ENCODE results near the gene BTBD10. TPM values are rescaled to one million over a fixed set of nuclear protein-coding genes. Genes with fewer than 3 reads are reported as not detected.
A peak's percentile ranks its signal among the peaks of the same experiment; 100 is the strongest.

BTBD10 gene
- total and polyA plus RNA-seq, 4 donors = 3.7 to 12.7 (median 8.8) TPM

DNA sequence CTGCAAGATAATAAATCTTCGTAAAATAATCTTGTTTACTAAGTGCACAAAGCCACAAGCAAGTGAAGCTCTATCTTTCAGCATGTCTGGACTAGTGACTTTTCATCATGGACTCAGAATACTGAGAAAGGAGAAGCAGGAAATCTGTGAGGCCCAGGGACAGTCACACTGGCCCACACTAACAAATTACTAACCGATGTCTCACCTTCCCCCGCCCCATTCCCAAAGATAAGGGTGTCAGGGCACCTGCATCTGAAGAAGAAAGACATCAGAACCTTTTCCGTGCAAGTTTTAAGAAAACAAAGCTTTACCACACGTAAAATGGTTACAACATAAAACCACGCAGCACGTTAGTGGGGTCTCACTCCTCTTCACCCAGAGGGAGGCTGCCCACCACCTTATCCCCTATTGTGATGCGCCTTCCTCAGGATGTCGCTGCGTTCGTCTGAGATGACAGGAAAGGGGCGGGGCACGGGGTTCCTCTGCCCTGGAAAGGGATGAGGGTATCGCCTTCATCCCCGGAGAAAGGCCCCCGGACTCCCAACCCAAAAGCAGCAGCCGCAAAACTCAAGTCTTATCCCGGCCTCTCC lies 616 bp downstream of the BTBD10 start:
- no peaks in the 10 kb centered on the region for H3K27me3 ChIP-seq (ENCODE audit: control insufficient read depth in 4 of 4, insufficient read depth in 4 of 4, low read length in 3 of 4)
- TF ChIP-seq, protein P1, sequence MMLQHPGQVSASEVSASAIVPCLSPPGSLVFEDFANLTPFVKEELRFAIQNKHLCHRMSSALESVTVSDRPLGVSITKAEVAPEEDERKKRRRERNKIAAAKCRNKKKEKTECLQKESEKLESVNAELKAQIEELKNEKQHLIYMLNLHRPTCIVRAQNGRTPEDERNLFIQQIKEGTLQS (IDR thresholded peaks at IDR 0.05) = no peak
- TF ChIP-seq FOXA2 (IDR thresholded peaks at IDR 0.05) = no peak
- no peak for TF ChIP-seq YY1 (IDR thresholded peaks at IDR 0.05)
- no peak for TF ChIP-seq SP1 (IDR thresholded peaks at IDR 0.05)
- TF ChIP-seq, protein P2, sequence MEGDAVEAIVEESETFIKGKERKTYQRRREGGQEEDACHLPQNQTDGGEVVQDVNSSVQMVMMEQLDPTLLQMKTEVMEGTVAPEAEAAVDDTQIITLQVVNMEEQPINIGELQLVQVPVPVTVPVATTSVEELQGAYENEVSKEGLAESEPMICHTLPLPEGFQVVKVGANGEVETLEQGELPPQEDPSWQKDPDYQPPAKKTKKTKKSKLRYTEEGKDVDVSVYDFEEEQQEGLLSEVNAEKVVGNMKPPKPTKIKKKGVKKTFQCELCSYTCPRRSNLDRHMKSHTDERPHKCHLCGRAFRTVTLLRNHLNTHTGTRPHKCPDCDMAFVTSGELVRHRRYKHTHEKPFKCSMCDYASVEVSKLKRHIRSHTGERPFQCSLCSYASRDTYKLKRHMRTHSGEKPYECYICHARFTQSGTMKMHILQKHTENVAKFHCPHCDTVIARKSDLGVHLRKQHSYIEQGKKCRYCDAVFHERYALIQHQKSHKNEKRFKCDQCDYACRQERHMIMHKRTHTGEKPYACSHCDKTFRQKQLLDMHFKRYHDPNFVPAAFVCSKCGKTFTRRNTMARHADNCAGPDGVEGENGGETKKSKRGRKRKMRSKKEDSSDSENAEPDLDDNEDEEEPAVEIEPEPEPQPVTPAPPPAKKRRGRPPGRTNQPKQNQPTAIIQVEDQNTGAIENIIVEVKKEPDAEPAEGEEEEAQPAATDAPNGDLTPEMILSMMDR (IDR thresholded peaks at IDR 0.05; ENCODE audit: low read depth, low read length, missing input control) = no peak
- no peak for TF ChIP-seq FOXA1 (IDR thresholded peaks at IDR 0.05)
- no peak for TF ChIP-seq TAF1 (conservative IDR thresholded peaks at IDR 0.05)
- TF ChIP-seq, protein P3, sequence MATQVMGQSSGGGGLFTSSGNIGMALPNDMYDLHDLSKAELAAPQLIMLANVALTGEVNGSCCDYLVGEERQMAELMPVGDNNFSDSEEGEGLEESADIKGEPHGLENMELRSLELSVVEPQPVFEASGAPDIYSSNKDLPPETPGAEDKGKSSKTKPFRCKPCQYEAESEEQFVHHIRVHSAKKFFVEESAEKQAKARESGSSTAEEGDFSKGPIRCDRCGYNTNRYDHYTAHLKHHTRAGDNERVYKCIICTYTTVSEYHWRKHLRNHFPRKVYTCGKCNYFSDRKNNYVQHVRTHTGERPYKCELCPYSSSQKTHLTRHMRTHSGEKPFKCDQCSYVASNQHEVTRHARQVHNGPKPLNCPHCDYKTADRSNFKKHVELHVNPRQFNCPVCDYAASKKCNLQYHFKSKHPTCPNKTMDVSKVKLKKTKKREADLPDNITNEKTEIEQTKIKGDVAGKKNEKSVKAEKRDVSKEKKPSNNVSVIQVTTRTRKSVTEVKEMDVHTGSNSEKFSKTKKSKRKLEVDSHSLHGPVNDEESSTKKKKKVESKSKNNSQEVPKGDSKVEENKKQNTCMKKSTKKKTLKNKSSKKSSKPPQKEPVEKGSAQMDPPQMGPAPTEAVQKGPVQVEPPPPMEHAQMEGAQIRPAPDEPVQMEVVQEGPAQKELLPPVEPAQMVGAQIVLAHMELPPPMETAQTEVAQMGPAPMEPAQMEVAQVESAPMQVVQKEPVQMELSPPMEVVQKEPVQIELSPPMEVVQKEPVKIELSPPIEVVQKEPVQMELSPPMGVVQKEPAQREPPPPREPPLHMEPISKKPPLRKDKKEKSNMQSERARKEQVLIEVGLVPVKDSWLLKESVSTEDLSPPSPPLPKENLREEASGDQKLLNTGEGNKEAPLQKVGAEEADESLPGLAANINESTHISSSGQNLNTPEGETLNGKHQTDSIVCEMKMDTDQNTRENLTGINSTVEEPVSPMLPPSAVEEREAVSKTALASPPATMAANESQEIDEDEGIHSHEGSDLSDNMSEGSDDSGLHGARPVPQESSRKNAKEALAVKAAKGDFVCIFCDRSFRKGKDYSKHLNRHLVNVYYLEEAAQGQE (IDR thresholded peaks at IDR 0.05) = no peak
- TF ChIP-seq JUND (IDR thresholded peaks at IDR 0.05) = no peak
- TF ChIP-seq NR2F2 (IDR thresholded peaks at IDR 0.05) = no peak
- H3K9ac ChIP-seq (ENCODE audit: low read depth in 1 of 2, low read length in 2 of 2) = peak overlapping the region; percentile 48 to 52
- H3K4me3 ChIP-seq (ENCODE audit: low read depth in 1 of 3, low read length in 3 of 3) = peak overlapping the region; percentile 83 to 96 (median 84)
- H3K27ac ChIP-seq (ENCODE audit: low read depth in 1 of 2, low read length in 2 of 2) = peak overlapping the region; percentile 71 to 81
- 2% methylated on average over 18 of the region's 18 CpGs for WGBS
- no peaks in the 10 kb centered on the region for H3K9me3 ChIP-seq (ENCODE audit: control insufficient read depth in 4 of 4, low read length in 3 of 4)
- H3K4me1 ChIP-seq (ENCODE audit: control insufficient read depth in 4 of 4, insufficient read depth in 4 of 4, low read length in 3 of 4) = peaks cover 3 to 13% (median 10%) of the 10 kb centered on the region in 4 donors
- DNase-seq (ENCODE audit: low spot score) = peak; percentile 56
- H3K36me3 ChIP-seq (ENCODE audit: control insufficient read depth in 4 of 4, insufficient read depth in 3 of 4, low read depth in 1 of 4, low read length in 3 of 4) = no peaks in the 10 kb centered on the region

DNA sequence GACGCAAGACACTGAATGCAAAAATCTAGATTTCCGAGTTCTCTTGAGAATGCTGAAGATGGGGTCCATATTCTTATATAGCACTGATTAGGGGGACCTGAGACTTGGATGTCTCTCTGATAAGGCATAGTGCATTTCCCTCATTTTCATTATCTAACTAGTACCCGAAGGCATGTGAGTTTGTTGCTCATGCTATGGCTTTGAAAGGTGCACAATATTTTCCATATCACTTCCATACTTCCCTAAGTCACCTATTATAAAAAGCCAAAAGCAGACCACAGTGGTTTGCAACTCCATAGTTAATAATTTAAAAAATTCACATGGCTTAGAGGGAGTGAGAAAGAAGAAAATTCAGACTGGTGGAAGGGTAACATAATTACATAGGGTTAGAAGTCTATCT lies 1.7 kb downstream of the BTBD10 start:
- no peak for DNase-seq (ENCODE audit: low spot score)
- H3K4me3 ChIP-seq (ENCODE audit: low read depth in 1 of 3, low read length in 3 of 3) = no peak overlapping the region
- H3K9me3 ChIP-seq (ENCODE audit: control insufficient read depth in 4 of 4, low read length in 3 of 4) = no peaks in the 10 kb centered on the region
- WGBS = 89% methylated on average over 3 of the region's 3 CpGs
- TF ChIP-seq RXRA (IDR thresholded peaks at IDR 0.05) (no peak), SP1 (IDR thresholded peaks at IDR 0.05) (no peak), RAD21 (IDR thresholded peaks at IDR 0.05) (no peak), FOXA2 (IDR thresholded peaks at IDR 0.05) (no peak), JUND (IDR thresholded peaks at IDR 0.05) (no peak)
- TF ChIP-seq, protein P4, sequence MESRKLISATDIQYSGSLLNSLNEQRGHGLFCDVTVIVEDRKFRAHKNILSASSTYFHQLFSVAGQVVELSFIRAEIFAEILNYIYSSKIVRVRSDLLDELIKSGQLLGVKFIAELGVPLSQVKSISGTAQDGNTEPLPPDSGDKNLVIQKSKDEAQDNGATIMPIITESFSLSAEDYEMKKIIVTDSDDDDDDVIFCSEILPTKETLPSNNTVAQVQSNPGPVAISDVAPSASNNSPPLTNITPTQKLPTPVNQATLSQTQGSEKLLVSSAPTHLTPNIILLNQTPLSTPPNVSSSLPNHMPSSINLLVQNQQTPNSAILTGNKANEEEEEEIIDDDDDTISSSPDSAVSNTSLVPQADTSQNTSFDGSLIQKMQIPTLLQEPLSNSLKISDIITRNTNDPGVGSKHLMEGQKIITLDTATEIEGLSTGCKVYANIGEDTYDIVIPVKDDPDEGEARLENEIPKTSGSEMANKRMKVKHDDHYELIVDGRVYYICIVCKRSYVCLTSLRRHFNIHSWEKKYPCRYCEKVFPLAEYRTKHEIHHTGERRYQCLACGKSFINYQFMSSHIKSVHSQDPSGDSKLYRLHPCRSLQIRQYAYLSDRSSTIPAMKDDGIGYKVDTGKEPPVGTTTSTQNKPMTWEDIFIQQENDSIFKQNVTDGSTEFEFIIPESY (IDR thresholded peaks at IDR 0.05) = no peak
- H3K4me1 ChIP-seq (ENCODE audit: control insufficient read depth in 4 of 4, insufficient read depth in 4 of 4, low read length in 3 of 4) = peaks cover 3 to 13% (median 10%) of the 10 kb centered on the region in 4 donors
- H3K27me3 ChIP-seq (ENCODE audit: control insufficient read depth in 4 of 4, insufficient read depth in 4 of 4, low read length in 3 of 4) = no peaks in the 10 kb centered on the region
- no peaks in the 10 kb centered on the region for H3K36me3 ChIP-seq (ENCODE audit: control insufficient read depth in 4 of 4, insufficient read depth in 3 of 4, low read depth in 1 of 4, low read length in 3 of 4)
- H3K27ac ChIP-seq (ENCODE audit: low read depth in 1 of 2, low read length in 2 of 2) = no peak overlapping the region
- no peak overlapping the region for H3K9ac ChIP-seq (ENCODE audit: low read depth in 1 of 2, low read length in 2 of 2)
